Activated CD8-positive, alpha-beta memory T cell treated with anti-CD3 and anti-CD28 coated beads, Interleukin-2, amount 50 U/mL, for 24 hours (primary cell): ENCODE results near the gene TBC1D25.

Source experiments
- DNase-seq: peaks from one replicate; pipeline ENCODE4 v3.0.0-alpha.2; 2020; ENCODE audit errors: extremely low read depth

The TBC1D25 gene

DNA sequence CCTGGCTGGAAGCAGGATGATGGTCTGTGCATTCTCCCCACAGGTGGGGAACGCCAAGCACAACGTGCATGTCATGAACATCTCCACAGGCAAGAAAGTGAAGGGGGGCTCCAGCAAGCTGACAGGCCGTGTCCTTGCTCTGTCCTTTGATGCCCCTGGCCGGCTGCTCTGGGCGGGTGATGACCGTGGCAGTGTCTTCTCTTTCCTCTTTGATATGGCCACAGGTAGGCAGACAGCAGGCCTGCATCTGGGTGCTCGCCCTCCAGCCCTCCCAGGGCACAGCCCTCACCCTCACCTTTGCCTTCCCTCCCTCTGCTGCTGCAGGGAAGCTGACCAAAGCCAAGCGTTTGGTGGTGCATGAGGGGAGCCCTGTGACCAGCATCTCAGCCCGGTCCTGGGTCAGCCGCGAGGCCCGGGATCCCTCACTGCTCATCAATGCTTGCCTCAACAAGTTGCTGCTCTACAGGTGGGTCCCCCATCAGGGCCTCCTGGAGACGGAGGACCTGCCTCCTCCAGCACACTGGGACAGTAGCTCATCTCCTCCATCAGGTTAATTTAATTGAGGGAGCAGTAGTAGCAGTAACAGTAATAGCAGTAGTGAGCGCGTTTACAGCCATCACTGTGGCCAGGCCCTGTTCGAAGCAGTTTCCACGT, 62.4 kb downstream of the TBC1D25 start:
- DNase-seq, result no peak

DNA sequence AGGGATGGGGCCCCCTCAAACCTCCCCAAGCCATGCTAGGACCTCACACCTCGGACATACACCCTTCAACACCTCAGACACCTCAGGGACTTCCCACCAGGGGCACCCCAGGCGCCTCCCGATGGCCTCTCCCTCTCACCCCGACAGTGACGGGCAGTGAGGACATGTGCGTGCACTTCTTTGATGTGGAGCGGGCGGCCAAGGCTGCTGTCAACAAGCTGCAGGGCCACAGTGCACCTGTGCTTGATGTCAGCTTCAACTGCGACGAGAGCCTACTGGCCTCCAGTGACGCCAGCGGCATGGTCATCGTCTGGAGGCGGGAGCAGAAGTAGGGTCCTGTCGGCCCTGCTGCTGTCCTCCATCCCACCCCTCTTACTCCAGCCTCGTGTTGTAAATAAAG, 65.2 kb downstream of the TBC1D25 start:
- DNase-seq, result no peak

DNA sequence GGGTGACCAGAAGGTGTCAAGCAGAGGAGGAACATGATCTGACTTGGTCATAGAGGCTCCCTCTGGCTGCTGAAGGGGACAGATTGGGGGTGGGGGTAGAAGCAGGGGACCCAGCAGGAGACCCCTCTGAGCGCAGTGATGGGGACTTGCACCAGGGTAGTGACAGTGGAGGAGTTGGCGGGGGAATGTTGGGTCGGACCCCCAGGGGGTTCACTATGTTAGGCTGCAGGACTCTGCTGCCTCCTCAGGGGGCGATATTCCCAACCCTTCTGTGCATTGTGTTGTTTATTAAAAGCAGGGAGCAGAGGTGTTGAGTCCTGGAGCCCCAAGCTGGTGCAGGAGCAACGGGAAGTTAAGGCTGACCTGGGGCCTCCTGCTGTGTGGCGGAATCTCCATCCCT, 66.6 kb downstream of the TBC1D25 start:
- DNase-seq, result no peak

DNA sequence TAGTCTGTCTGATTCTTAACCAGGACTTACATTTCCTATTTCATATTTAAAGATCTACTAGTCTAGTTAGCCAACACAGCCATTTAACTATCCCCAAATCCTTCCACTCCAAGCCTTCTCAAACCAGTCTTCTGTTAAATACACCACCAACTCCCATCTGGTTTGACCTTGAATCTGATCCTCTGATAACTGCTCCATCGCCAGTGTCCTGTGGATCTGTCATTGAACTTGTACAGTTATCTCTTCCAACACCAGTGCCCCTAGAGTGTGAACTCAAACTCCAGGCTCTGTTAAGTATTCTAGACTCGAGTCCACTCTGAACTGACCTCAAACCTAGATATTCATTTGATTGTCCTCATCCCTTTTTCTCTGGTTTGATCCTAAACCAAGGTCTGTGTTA, 72.2 kb downstream of the TBC1D25 start:
- no peak for DNase-seq
